ENCODE results near the gene TDRD15. TPM values are rescaled to one million over a fixed set of nuclear protein-coding genes. Genes with fewer than 3 reads are reported as not detected.

Gene TDRD15
- total RNA-seq, 1 donor from 2014 or later, result 0.05 TPM

DNA sequence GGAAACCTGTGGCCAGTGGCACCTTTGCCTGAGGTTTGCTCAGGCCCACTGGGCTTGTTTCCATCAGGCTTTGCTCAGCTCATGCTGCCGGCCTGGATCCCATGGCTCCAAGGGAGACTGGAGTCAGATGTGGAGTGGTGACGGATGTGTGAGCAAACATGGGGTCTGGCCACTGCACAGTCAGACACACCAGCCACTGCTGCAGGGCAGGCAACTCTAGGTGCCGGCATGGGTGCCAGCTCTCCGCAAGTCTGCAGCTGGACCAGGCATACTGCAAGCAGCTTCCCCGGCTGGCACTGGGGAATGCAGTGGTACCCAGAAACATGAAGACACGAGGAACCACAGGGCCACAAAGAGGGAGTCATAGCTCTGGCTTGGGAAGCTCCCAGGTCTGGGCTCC lies 37.4 kb downstream of the TDRD15 start:
- no peaks in the 10 kb centered on the region for H3K9me3 Mint-ChIP-seq (ENCODE audit: unreplicated experiment)
- no peaks in the 10 kb centered on the region for H3K36me3 Mint-ChIP-seq (ENCODE audit: low read depth, unreplicated experiment)
- no peak for DNase-seq (ENCODE audit: low spot score)
- TF ChIP-seq, protein P1, sequence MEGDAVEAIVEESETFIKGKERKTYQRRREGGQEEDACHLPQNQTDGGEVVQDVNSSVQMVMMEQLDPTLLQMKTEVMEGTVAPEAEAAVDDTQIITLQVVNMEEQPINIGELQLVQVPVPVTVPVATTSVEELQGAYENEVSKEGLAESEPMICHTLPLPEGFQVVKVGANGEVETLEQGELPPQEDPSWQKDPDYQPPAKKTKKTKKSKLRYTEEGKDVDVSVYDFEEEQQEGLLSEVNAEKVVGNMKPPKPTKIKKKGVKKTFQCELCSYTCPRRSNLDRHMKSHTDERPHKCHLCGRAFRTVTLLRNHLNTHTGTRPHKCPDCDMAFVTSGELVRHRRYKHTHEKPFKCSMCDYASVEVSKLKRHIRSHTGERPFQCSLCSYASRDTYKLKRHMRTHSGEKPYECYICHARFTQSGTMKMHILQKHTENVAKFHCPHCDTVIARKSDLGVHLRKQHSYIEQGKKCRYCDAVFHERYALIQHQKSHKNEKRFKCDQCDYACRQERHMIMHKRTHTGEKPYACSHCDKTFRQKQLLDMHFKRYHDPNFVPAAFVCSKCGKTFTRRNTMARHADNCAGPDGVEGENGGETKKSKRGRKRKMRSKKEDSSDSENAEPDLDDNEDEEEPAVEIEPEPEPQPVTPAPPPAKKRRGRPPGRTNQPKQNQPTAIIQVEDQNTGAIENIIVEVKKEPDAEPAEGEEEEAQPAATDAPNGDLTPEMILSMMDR (IDR thresholded peaks at IDR 0.05; ENCODE audit: unreplicated experiment), result no peak
- no peaks in the 10 kb centered on the region for H3K27me3 Mint-ChIP-seq (ENCODE audit: unreplicated experiment)
- H3K4me1 Mint-ChIP-seq (ENCODE audit: unreplicated experiment), result peaks cover 4% of the 10 kb centered on the region
- H3K27ac Mint-ChIP-seq (ENCODE audit: unreplicated experiment), result no peak overlapping the region
- no peak overlapping the region for H3K4me3 Mint-ChIP-seq (ENCODE audit: unreplicated experiment)

DNA sequence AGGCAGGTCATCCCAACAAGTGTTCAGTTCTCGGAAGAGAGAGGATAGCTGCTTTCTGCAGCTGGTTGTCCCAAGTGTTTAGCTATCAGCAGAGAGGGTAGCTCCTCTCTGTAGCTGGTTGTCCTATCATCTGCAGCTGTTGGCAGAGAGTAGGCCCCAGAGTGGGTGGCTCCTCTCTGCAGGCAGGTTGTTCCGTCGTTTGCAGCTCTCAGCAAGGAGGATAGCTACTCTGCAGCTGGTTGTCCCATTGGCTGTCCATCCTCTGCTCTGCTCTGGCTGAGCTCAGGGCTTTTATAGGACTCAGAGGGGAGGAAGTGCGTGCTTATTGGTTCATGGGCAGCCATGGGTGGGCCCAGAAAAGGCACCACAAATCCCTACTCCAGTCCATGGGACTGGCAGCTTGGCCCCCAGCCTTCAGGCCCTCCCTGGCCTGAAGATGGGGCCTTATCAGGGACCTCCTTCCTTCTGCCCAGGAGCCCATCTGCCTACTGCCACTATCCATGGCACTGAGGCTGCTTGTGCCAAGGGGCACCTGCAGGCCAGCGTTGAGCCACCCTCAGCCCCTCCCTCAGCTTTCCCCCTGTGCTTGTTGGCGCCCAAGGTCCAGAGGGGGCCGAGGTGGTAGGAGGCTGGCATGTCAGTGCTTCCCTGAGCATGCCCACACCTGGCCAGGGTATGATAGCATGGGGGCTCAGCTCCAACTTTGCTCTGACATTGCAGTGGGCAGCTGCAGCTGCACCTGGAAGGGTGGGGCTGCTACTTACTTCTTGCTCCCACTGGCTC lies 38.3 kb downstream of the TDRD15 start:
- H3K27me3 Mint-ChIP-seq (ENCODE audit: unreplicated experiment), result no peaks in the 10 kb centered on the region
- no peak for DNase-seq (ENCODE audit: low spot score)
- no peaks in the 10 kb centered on the region for H3K9me3 Mint-ChIP-seq (ENCODE audit: unreplicated experiment)
- no peak overlapping the region for H3K4me3 Mint-ChIP-seq (ENCODE audit: unreplicated experiment)
- no peaks in the 10 kb centered on the region for H3K36me3 Mint-ChIP-seq (ENCODE audit: low read depth, unreplicated experiment)
- peaks cover 4% of the 10 kb centered on the region for H3K4me1 Mint-ChIP-seq (ENCODE audit: unreplicated experiment)
- no peak overlapping the region for H3K27ac Mint-ChIP-seq (ENCODE audit: unreplicated experiment)
- TF ChIP-seq, protein P1 (IDR thresholded peaks at IDR 0.05; ENCODE audit: unreplicated experiment), result no peak

DNA sequence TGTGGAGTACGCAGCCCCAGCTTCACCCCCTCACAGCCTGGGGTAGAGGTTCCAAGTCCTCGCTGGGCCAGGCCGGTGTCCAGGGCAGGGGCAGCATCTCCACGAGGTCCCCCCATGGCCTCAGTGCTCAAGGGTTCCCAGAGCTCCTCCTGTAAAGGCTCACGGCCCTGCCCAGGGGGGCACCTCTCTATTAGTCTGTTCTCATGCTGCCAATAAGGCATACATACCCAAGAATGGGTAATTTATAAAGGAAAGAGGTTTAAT lies 38.8 kb downstream of the TDRD15 start:
- Mint-ChIP-seq H3K27ac (ENCODE audit: unreplicated experiment) (no peak overlapping the region), H3K9me3 (ENCODE audit: unreplicated experiment) (no peaks in the 10 kb centered on the region), H3K27me3 (ENCODE audit: unreplicated experiment) (no peaks in the 10 kb centered on the region), H3K4me3 (ENCODE audit: unreplicated experiment) (no peak overlapping the region), H3K4me1 (ENCODE audit: unreplicated experiment) (peaks cover 4% of the 10 kb centered on the region), H3K36me3 (ENCODE audit: low read depth, unreplicated experiment) (no peaks in the 10 kb centered on the region)
- DNase-seq (ENCODE audit: low spot score), result no peak
- TF ChIP-seq, protein P1 (IDR thresholded peaks at IDR 0.05; ENCODE audit: unreplicated experiment), result no peak

DNA sequence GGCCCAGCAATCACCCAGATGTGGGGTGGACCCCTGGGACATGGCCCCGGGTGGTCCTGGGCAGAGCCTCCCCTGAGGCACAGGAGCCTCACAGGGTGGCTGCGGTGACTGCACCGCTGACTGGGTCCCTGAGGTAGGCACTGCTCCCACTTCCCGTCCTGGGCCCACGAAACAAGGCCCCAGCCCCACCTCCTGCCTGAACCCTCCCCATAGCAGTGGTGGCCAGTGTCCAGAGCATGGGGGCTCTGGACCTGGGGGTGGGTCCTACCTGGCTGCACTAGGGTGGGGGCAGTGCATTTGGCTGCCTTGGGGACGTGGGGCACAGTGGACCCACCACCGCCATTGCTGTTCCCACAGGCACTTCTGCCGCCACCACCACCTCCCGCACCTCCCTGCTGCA lies 39.4 kb downstream of the TDRD15 start:
- TF ChIP-seq, protein P1 (IDR thresholded peaks at IDR 0.05; ENCODE audit: unreplicated experiment), result no peak
- Mint-ChIP-seq H3K27ac (ENCODE audit: unreplicated experiment) (no peak overlapping the region), H3K36me3 (ENCODE audit: low read depth, unreplicated experiment) (no peaks in the 10 kb centered on the region), H3K4me1 (ENCODE audit: unreplicated experiment) (peaks cover 4% of the 10 kb centered on the region), H3K4me3 (ENCODE audit: unreplicated experiment) (no peak overlapping the region), H3K27me3 (ENCODE audit: unreplicated experiment) (no peaks in the 10 kb centered on the region), H3K9me3 (ENCODE audit: unreplicated experiment) (no peaks in the 10 kb centered on the region)
- no peak for DNase-seq (ENCODE audit: low spot score)

DNA sequence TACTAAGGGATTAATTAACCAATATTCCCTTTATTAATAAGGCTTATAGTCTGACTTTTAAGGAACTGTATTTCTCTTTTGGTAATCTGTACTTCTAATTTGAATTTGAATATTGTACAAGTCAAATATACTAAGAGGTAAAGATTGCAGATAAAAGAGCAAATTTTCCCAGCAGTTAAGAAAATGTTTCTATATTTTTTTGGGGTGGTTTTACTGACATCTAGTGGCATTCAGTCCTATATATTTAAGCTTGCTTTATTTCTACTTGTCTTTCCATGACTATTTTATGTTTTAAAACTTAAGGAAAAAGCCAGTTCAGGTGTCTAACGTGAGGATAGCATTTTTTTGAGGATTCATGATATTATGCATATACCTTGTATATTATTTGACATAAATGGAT lies 41.6 kb downstream of the TDRD15 start:
- DNase-seq (ENCODE audit: low spot score), result no peak
- no peaks in the 10 kb centered on the region for H3K9me3 Mint-ChIP-seq (ENCODE audit: unreplicated experiment)
- H3K36me3 Mint-ChIP-seq (ENCODE audit: low read depth, unreplicated experiment), result no peaks in the 10 kb centered on the region
- peaks cover 4% of the 10 kb centered on the region for H3K4me1 Mint-ChIP-seq (ENCODE audit: unreplicated experiment)
- H3K27ac Mint-ChIP-seq (ENCODE audit: unreplicated experiment), result no peak overlapping the region
- TF ChIP-seq, protein P1 (IDR thresholded peaks at IDR 0.05; ENCODE audit: unreplicated experiment), result no peak
- H3K4me3 Mint-ChIP-seq (ENCODE audit: unreplicated experiment), result no peak overlapping the region
- no peaks in the 10 kb centered on the region for H3K27me3 Mint-ChIP-seq (ENCODE audit: unreplicated experiment)

All from endothelial cell (in vitro differentiated cells).